ENCODE data around the gene KIF5C.

The KIF5C gene

GRCh38 chr2:149056541-149057255 is 181.7 kb downstream of the KIF5C start:
- DNase-seq = no peak

- DNase-seq = no peak
These were observed 182.4 kb downstream of the KIF5C start for GRCh38 chr2:149057401-149057800.

GRCh38 chr2:149058936-149059335 is 183.9 kb downstream of the KIF5C start:
- no peak for DNase-seq

- DNase-seq = no peak
These were observed 184.8 kb downstream of the KIF5C start for GRCh38 chr2:149059822-149060221.

GRCh38 chr2:149061133-149061745 is 186.2 kb downstream of the KIF5C start:
- no peak for DNase-seq

GRCh38 chr2:149062531-149062930 is 187.5 kb downstream of the KIF5C start:
- DNase-seq = no peak

- no peak for DNase-seq
These were observed 188.2 kb downstream of the KIF5C start for GRCh38 chr2:149063177-149063576.

- no peak for DNase-seq
These were observed 189.4 kb downstream of the KIF5C start for GRCh38 chr2:149064365-149064841.

- DNase-seq = no peak
These were observed 190.0 kb downstream of the KIF5C start for GRCh38 chr2:149064856-149065630.

- DNase-seq = no peak
These were observed 193.4 kb downstream of the KIF5C start for GRCh38 chr2:149068225-149068995.

- DNase-seq = peak; percentile 48
These were observed 194.2 kb downstream of the KIF5C start for GRCh38 chr2:149068996-149069888.

GRCh38 chr2:149070681-149071320 is 195.8 kb downstream of the KIF5C start:
- no peak for DNase-seq

GRCh38 chr2:149075105-149075504 is 200.1 kb downstream of the KIF5C start:
- DNase-seq = no peak

- DNase-seq = no peak
These were observed 200.8 kb downstream of the KIF5C start for GRCh38 chr2:149075853-149076252.

Measured in CD4-positive, alpha-beta T cell treated with Interleukin-17A for 1 hour (primary cell).